Nephron progenitor cell (in vitro differentiated cells): Measurements from ENCODE around the gene RTEL1.
"Not testable (repeated sequence)": the region's sequence is repeated elsewhere in the genome, so short reads cannot be mapped to it uniquely, and the experiment has no call there.

Experiments used
- DNase-seq: peaks from one replicate; pipeline ENCODE4 v3.0.0; 2021
- H3K27ac Mint-ChIP-seq: 2 replicates; pipeline ENCODE4 v1.8.0; 2021; ENCODE audit warnings: mild to moderate bottlenecking, moderate library complexity, mixed read lengths
- H3K27me3 Mint-ChIP-seq: 2 replicates; pipeline ENCODE4 v1.8.0; 2021; ENCODE audit warnings: mild to moderate bottlenecking, low read depth, mixed read lengths; ENCODE audit not compliant: poor library complexity
- H3K36me3 Mint-ChIP-seq: 2 replicates; pipeline ENCODE4 v1.8.0; 2021; ENCODE audit warnings: low read depth, mixed read lengths
- H3K4me1 Mint-ChIP-seq: 2 replicates; pipeline ENCODE4 v1.8.0; 2021; ENCODE audit warnings: mixed read lengths
- H3K4me3 Mint-ChIP-seq: 2 replicates; pipeline ENCODE4 v1.8.0; 2021; ENCODE audit warnings: mild to moderate bottlenecking, moderate library complexity, mixed read lengths
- H3K9me3 Mint-ChIP-seq: 2 replicates; pipeline ENCODE4 v1.8.0; 2021; ENCODE audit warnings: mild to moderate bottlenecking, moderate library complexity, mixed read lengths
- CTCF ChIP-seq: fragments of 200-600 bp; sonication (generic); IDR thresholded peaks from 2 replicates; pipeline ENCODE4 v1.5.0; 2021; ENCODE audit warnings: antibody characterized with exemption

The RTEL1 gene

DNA sequence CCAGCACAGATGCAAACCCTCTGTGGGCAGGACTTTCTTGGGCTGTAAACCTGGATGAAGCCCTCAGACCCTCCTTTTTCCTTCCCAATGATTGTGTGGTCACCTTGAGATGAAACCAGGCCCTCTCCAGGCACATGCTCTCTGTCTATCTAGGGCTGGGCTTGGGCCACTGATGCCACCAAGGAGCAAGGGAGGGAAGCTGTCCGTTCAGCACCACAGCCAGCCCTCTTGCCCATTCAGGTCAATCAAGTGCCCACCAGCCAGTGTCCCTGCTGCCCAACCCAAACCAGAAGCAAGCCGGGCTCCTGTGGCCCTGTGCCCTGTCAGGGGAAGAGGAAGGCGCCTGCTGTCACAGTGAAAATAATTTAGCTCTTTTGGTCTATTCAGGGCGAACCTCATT, 12.9 kb upstream of the RTEL1 start:
- Mint-ChIP-seq H3K27me3 (peaks cover 34% of the 10 kb centered on the region), H3K36me3 (no peaks in the 10 kb centered on the region), H3K9me3 (no peaks in the 10 kb centered on the region), H3K4me3 (no peak overlapping the region), H3K4me1 (peaks cover 10% of the 10 kb centered on the region), H3K27ac (no peak overlapping the region)
- peak; percentile 34 for DNase-seq
- TF ChIP-seq CTCF, result no peak

DNA sequence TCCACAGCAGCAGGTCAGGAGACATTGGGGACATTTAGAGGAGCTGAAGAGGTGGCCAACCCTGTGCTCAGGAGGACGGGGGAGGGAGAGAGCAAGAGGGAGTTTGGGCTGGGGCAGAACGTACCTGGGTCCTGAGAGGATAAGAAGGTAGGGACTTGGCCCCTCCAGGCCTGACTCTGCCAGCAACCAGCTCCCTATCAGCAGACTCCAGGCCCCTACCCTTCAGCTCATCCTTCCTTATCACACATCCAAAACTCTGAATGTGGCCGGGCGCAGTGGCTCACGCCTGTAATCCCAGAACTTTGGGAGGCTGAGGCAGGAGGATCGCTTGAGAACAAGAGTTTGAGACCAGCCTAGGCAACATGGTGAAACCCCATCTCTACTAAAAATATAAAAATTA, 9.9 kb upstream of the RTEL1 start:
- DNase-seq, result no peak
- Mint-ChIP-seq H3K9me3 (no peaks in the 10 kb centered on the region), H3K27me3 (peaks cover 47% of the 10 kb centered on the region), H3K4me3 (no peak overlapping the region), H3K4me1 (peaks cover 12% of the 10 kb centered on the region), H3K36me3 (no peaks in the 10 kb centered on the region), H3K27ac (no peak overlapping the region)
- TF ChIP-seq CTCF, result no peak

DNA sequence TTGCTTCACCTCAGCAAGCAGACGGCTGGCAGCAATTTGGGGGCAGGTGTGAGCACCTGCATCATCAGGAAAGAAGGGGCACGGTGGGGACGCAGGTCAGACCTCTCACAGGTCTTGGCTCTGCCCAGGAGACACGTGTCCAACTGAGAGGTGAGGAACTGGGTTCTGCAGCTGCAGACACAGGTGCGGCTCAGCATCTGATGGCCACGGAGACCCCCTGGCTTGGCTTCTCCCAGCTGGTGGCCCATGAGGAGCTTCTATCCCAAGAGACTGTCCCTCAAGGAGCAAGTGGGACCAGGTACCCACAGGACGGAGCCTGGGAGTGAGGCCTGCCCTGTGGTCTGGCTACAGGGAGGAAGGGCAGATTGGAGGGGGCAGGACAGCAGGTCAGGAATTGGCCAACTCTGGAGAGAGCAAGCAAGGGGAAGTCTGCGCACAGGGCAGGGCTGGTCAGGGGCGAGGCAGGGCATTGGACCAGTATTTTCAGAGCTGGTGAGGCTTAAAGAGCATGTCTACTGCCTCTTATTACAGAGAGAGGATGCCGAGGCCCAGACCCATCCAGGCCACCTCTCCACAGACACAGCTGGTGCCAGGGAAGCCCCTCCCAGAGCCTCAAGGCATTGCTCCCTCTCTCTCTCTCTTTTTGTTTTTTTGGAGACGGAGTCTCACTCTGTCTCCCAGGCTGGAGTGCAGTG, 9.1 kb upstream of the RTEL1 start:
- no peak for DNase-seq
- TF ChIP-seq CTCF, result no peak
- H3K4me1 Mint-ChIP-seq, result peaks cover 14% of the 10 kb centered on the region
- H3K27me3 Mint-ChIP-seq, result peaks cover 42% of the 10 kb centered on the region
- H3K27ac Mint-ChIP-seq, result no peak overlapping the region
- no peaks in the 10 kb centered on the region for H3K9me3 Mint-ChIP-seq
- no peak overlapping the region for H3K4me3 Mint-ChIP-seq
- no peaks in the 10 kb centered on the region for H3K36me3 Mint-ChIP-seq

GRCh38 chr20:63650486-63650885, 7.6 kb upstream of the RTEL1 start:
- H3K27me3 Mint-ChIP-seq, result peaks cover 40% of the 10 kb centered on the region
- not testable (repeated sequence) for H3K36me3 Mint-ChIP-seq, H3K27ac Mint-ChIP-seq, H3K4me3 Mint-ChIP-seq, H3K9me3 Mint-ChIP-seq, DNase-seq
- peaks cover 18% of the 10 kb centered on the region for H3K4me1 Mint-ChIP-seq

DNA sequence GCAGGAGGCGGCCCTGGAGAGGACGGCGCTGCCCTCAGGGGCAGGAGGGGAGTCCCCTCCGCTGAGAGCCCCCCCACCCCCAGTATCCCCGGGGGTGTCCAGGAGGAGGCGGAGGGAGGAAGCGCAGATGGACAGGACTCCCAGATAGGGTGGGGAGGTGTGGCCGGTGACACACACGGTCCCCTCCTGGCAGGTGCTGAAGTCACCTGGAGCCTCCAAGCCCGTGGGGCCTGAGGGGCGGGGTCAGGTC, 6.2 kb upstream of the RTEL1 start:
- Mint-ChIP-seq H3K9me3 (no peaks in the 10 kb centered on the region), H3K27me3 (peaks cover 33% of the 10 kb centered on the region), H3K4me1 (peaks cover 18% of the 10 kb centered on the region), H3K36me3 (no peaks in the 10 kb centered on the region), H3K27ac (no peak overlapping the region), H3K4me3 (peak overlapping the region; percentile 83)
- DNase-seq, result no peak
- TF ChIP-seq CTCF, result no peak

GRCh38 chr20:63652192-63652980, 5.7 kb upstream of the RTEL1 start:
- TF ChIP-seq CTCF, result no peak
- no peaks in the 10 kb centered on the region for H3K9me3 Mint-ChIP-seq
- H3K27me3 Mint-ChIP-seq, result peaks cover 30% of the 10 kb centered on the region
- peaks cover 23% of the 10 kb centered on the region for H3K4me1 Mint-ChIP-seq
- no peak overlapping the region for H3K27ac Mint-ChIP-seq
- peak; percentile 73 for DNase-seq
- no peaks in the 10 kb centered on the region for H3K36me3 Mint-ChIP-seq
- H3K4me3 Mint-ChIP-seq, result peak overlapping the region; percentile 83
